ENCODE measurements around the gene CDK10. TPM values are rescaled to one million over a fixed set of nuclear protein-coding genes. Genes with fewer than 3 reads are reported as not detected.

The CDK10 gene
- total and polyA plus RNA-seq, 7 donors: 23.0 to 47.8 (median 31.5) TPM

- intact Hi-C loops (cut with DNase I): no loop called here
- no peak for DNase-seq
- Histone ChIP-seq H3K4me1 (no peaks in the 10 kb centered on the region), H3K9me3 (no peaks in the 10 kb centered on the region), H3K27me3 (ENCODE audit: insufficient read depth in 3 of 3, low read length in 2 of 3) (peaks cover 0 to 2% (median 0%) of the 10 kb centered on the region in 3 donors), H3K4me3 (no peak overlapping the region), H3K36me3 (ENCODE audit: insufficient read depth in 1 of 2, low read depth in 1 of 2) (peaks cover 3 to 21% of the 10 kb centered on the region in 2 donors), H3K27ac (no peak overlapping the region)
- WGBS, 3 donors: 25 to 37% (median 28%) methylated on average over 14 of the region's 14 CpGs
- no peak for TF ChIP-seq CTCF (IDR thresholded peaks at IDR 0.05)
- no peak for ATAC-seq
Measured at GRCh38 chr16:89641458-89642119, 44.9 kb upstream of the CDK10 start.

DNA sequence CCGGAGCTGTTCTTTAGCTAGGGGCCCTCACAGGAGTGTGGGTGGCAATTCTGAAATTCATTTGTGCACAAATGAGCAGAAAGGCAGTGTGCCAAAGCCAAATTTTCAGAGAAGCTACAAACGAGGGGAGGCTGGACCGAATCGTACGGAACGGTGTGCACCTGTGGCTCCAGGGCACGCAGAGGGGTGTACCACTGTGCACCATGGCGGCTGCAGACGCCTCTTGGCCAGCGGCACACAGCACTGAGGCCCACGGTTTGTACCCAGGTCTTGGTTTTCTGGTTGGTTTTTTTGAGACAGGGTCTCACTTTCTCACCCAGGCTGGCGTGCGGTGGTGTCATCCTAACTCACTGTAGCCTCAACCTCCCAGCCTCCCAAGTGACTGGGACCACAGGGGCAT, 43.9 kb upstream of the CDK10 start:
- intact Hi-C loops (cut with DNase I): no loop called here

GRCh38 chr16:89643769-89644300, 42.7 kb upstream of the CDK10 start:
- ATAC-seq (no peak), DNase-seq (no peak)
- H3K27ac ChIP-seq: no peak overlapping the region
- peaks cover 0 to 2% (median 0%) of the 10 kb centered on the region in 3 donors for H3K27me3 ChIP-seq (ENCODE audit: insufficient read depth in 3 of 3, low read length in 2 of 3)
- no peaks in the 10 kb centered on the region for H3K9me3 ChIP-seq
- H3K36me3 ChIP-seq (ENCODE audit: insufficient read depth in 1 of 2, low read depth in 1 of 2): peaks cover 6 to 30% of the 10 kb centered on the region in 2 donors
- H3K4me3 ChIP-seq: no peak overlapping the region
- H3K4me1 ChIP-seq: no peaks in the 10 kb centered on the region
- no peak for TF ChIP-seq CTCF (IDR thresholded peaks at IDR 0.05)
- 64 to 76% (median 65%) methylated on average over 14 of the region's 14 CpGs for WGBS, 3 donors
- intact Hi-C loops (cut with DNase I): no loop called here

More for the DNA sequence above, 43.9 kb upstream of the CDK10 start:
- H3K36me3 ChIP-seq (ENCODE audit: insufficient read depth in 1 of 2, low read depth in 1 of 2): peaks cover 6 to 30% of the 10 kb centered on the region in 2 donors
- no peak for TF ChIP-seq CTCF (IDR thresholded peaks at IDR 0.05)
- 63 to 71% (median 67%) methylated on average over 13 of the region's 13 CpGs for WGBS, 3 donors
- H3K4me1 ChIP-seq: no peaks in the 10 kb centered on the region
- DNase-seq (no peak), ATAC-seq (no peak)
- no peaks in the 10 kb centered on the region for H3K9me3 ChIP-seq
- no peak overlapping the region for H3K4me3 ChIP-seq
- H3K27me3 ChIP-seq (ENCODE audit: insufficient read depth in 3 of 3, low read length in 2 of 3): peaks cover 0 to 2% (median 0%) of the 10 kb centered on the region in 3 donors
- no peak overlapping the region for H3K27ac ChIP-seq

- Histone ChIP-seq H3K27ac (no peak overlapping the region), H3K4me1 (no peaks in the 10 kb centered on the region), H3K4me3 (no peak overlapping the region), H3K27me3 (ENCODE audit: insufficient read depth in 3 of 3, low read length in 2 of 3) (peaks cover 0 to 2% (median 0%) of the 10 kb centered on the region in 3 donors), H3K9me3 (no peaks in the 10 kb centered on the region), H3K36me3 (ENCODE audit: insufficient read depth in 1 of 2, low read depth in 1 of 2) (peaks cover 6 to 35% of the 10 kb centered on the region in 2 donors)
- ATAC-seq (no peak), DNase-seq (no peak)
- 74 to 83% (median 77%) methylated on average over 11 of the region's 11 CpGs for WGBS, 3 donors
- intact Hi-C loops (cut with DNase I): no loop called here
- no peak for TF ChIP-seq CTCF (IDR thresholded peaks at IDR 0.05)
Measured at GRCh38 chr16:89645122-89645521, 41.4 kb upstream of the CDK10 start.
